Activated CD4-positive, CD25-positive, alpha-beta regulatory T cell (primary cell): Measurements from ENCODE around the gene MYO10.

Experiments used
- DNase-seq, 4 experiments: peaks; one replicate each; lab custom pipeline; 2025; lab: John Stamatoyannopoulos, UW

The MYO10 gene

GRCh38 chr5:16709691-16710433, 226.2 kb downstream of the MYO10 start:
- no peak for DNase-seq

GRCh38 chr5:16707869-16708192, 228.3 kb downstream of the MYO10 start:
- no peak for DNase-seq

- DNase-seq, result no peak
Observed at GRCh38 chr5:16707168-16707868, 228.8 kb downstream of the MYO10 start.

- DNase-seq, result no peak
Observed at GRCh38 chr5:16704945-16705344, 231.1 kb downstream of the MYO10 start.

GRCh38 chr5:16702964-16703363, 233.1 kb downstream of the MYO10 start:
- no peak for DNase-seq

GRCh38 chr5:16701134-16702099, 234.7 kb downstream of the MYO10 start:
- no peak for DNase-seq

- no peak for DNase-seq
Observed at GRCh38 chr5:16700081-16700480, 236.0 kb downstream of the MYO10 start.

- DNase-seq, result no peak
Observed at GRCh38 chr5:16695779-16696178, 240.3 kb downstream of the MYO10 start.

GRCh38 chr5:16693879-16694278, 242.2 kb downstream of the MYO10 start:
- DNase-seq, result no peak

- DNase-seq, result no peak
Observed at GRCh38 chr5:16691731-16692130, 244.4 kb downstream of the MYO10 start.

- DNase-seq, result no peak
Observed at GRCh38 chr5:16690243-16690852, 245.7 kb downstream of the MYO10 start.

- no peak for DNase-seq
Observed at GRCh38 chr5:16687898-16688297, 248.2 kb downstream of the MYO10 start.

GRCh38 chr5:16685069-16685468, 251.0 kb downstream of the MYO10 start:
- no peak for DNase-seq

- no peak for DNase-seq
Observed at GRCh38 chr5:16681876-16682275, 254.2 kb downstream of the MYO10 start.

- DNase-seq, result no peak
Observed at GRCh38 chr5:16679863-16680262, 256.2 kb downstream of the MYO10 start.

GRCh38 chr5:16679190-16679589, 256.9 kb downstream of the MYO10 start:
- DNase-seq, result no peak

- DNase-seq, result no peak
Observed at GRCh38 chr5:16675806-16676205, 260.3 kb downstream of the MYO10 start.

- DNase-seq, result no peak
Observed at GRCh38 chr5:16674750-16675149, 261.3 kb downstream of the MYO10 start.

- no peak for DNase-seq
Observed at GRCh38 chr5:16673241-16674201, 262.6 kb downstream of the MYO10 start.

GRCh38 chr5:16671208-16671607, 264.9 kb downstream of the MYO10 start:
- no peak for DNase-seq

- no peak for DNase-seq
Observed at GRCh38 chr5:16669776-16670175, 266.3 kb downstream of the MYO10 start.
